Measurements from ENCODE around the gene ADAP1. TPM values are rescaled to one million over a fixed set of nuclear protein-coding genes. Genes with fewer than 3 reads are reported as not detected.
A peak's percentile ranks its signal among the peaks of the same experiment; 100 is the strongest.

The ADAP1 gene
- total and polyA plus RNA-seq, 2 of the 8 experiments (the other 6 are each of a cell fraction or from before 2014, with no cell fraction given), result 5.8 to 6.1 TPM

- TF ChIP-seq RBBP5 (IDR thresholded peaks at IDR 0.05; ENCODE audit: borderline replicate concordance, low read depth, low read length) (peak; percentile 82; the same call in 1 of the 2 replicates), ASH2L (IDR thresholded peaks at IDR 0.05; ENCODE audit: low read length) (peak; percentile 49), RFX5 (IDR thresholded peaks at IDR 0.05; ENCODE audit: borderline replicate concordance, low read depth, low read length) (no peak), SRF (IDR thresholded peaks at IDR 0.05; ENCODE audit: low read depth, low read length) (no peak), POLR2AphosphoS5 (IDR thresholded peaks at IDR 0.05; ENCODE audit: low read depth, low read length) (peak; percentile 62), KDM1A (IDR thresholded peaks at IDR 0.05; ENCODE audit: borderline replicate concordance, low read length) (no peak), SP2 (IDR thresholded peaks at IDR 0.05; ENCODE audit: low read length) (no peak), KDM5A (IDR thresholded peaks at IDR 0.05; ENCODE audit: low read length) (no peak), JUN (IDR thresholded peaks at IDR 0.05; ENCODE audit: low read depth, low read length) (0 out of 2 replicates have a peak, but pooled peaks have one; percentile 46), NANOG (IDR thresholded peaks at IDR 0.05; ENCODE audit: insufficient read depth, low read depth, low read length, poor library complexity, severe bottlenecking) (no peak), CBX5 (IDR thresholded peaks at IDR 0.05; ENCODE audit: low read depth, low read length) (no peak), KDM4A (IDR thresholded peaks at IDR 0.05; ENCODE audit: low read depth, low read length, severe bottlenecking) (peak; percentile 40), ZNF274 (IDR thresholded peaks at IDR 0.05; ENCODE audit: borderline replicate concordance, extremely low read depth, low read length) (no peak), CHD1 (IDR thresholded peaks at IDR 0.05; ENCODE audit: low read depth, low read length) (no peak), GABPA (IDR thresholded peaks at IDR 0.05; ENCODE audit: borderline replicate concordance, insufficient read depth, low read length) (no peak), SIX5 (IDR thresholded peaks at IDR 0.05; ENCODE audit: low read depth, low read length) (no peak), TAF1 (IDR thresholded peaks at IDR 0.05; ENCODE audit: low read depth, low read length) (peak; percentile 74), BACH1 (IDR thresholded peaks at IDR 0.05; ENCODE audit: low read length) (no peak; the same call in 1 of the 2 replicates), RNF2 (IDR thresholded peaks at IDR 0.05; ENCODE audit: borderline replicate concordance, low read depth, low read length, missing control alignments, poor library complexity, severe bottlenecking) (no peak), BCL11A (IDR thresholded peaks at IDR 0.05; ENCODE audit: low read depth in 2 of 2, low read length in 2 of 2) (no peak), HDAC6 (IDR thresholded peaks at IDR 0.05; ENCODE audit: low read depth, low read length) (no peak), NRF1 (IDR thresholded peaks at IDR 0.05; ENCODE audit: low read depth, low read length) (no peak), SIN3A (conservative IDR thresholded peaks at IDR 0.05 in 1 of 2, IDR thresholded peaks at IDR 0.05 in 1 of 2; ENCODE audit: low read depth in 1 of 2, low read length in 2 of 2) (no peak)
Observed at GRCh38 chr7:945556-946255, 8.8 kb downstream of the ADAP1 start (continued).
